ENCODE measurements around the gene SLC35A4.
A peak's percentile ranks its signal among the peaks of the same experiment; 100 is the strongest.

Gene SLC35A4, protein sequence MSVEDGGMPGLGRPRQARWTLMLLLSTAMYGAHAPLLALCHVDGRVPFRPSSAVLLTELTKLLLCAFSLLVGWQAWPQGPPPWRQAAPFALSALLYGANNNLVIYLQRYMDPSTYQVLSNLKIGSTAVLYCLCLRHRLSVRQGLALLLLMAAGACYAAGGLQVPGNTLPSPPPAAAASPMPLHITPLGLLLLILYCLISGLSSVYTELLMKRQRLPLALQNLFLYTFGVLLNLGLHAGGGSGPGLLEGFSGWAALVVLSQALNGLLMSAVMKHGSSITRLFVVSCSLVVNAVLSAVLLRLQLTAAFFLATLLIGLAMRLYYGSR

DNA sequence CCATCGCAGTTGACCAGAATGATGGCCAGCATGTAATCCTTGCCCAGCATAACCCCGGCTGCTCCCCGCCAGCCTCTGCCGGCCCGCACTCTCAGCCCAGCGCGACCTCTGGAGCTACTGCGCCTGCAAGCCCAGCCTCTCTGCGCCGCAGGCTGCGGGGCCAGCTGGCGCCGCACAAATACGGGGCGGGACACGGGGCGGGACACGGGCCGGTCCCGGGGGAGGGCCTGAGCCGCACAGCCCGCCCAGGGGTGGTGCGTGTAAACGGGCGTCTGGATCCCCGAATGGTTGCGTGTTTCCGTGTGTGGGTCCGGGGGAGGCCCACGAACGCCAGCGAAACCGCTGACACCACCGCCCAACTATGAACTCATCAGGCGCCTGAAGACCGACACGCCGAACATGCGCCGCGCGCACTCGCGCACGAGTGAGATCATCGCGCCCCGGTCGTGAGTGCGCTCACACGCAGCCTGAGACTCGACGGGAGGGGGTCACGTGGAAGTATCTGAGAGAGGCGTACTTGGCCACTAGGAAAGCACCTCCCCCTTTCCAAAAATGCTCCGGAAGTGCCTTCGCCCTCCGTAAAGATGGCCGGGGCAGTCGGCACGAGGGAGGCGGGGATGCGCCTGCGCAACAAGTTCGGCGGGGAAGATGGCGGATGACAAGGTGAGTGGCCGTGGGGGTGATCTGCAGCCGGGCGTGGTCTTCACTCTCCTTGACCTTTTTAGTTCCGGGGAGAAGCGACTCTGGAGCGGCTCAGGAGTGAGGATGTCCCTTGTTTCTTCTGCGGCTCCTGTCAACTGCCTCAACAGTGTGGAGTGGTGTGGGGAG is at the start of gene SLC35A4, which contains the start of gene APBB3:
TSS of gene SLC35A4 (plus strand) at position 633 of the 828 bp plus-strand sequence. CDS start 2,342 bp downstream, outside the sequence.
TSS of gene APBB3 (minus strand) at position 403 of the 828 bp plus-strand sequence. CDS start at position 50, 353 bp downstream.
- peak; percentile 99 for DNase-seq

DNA sequence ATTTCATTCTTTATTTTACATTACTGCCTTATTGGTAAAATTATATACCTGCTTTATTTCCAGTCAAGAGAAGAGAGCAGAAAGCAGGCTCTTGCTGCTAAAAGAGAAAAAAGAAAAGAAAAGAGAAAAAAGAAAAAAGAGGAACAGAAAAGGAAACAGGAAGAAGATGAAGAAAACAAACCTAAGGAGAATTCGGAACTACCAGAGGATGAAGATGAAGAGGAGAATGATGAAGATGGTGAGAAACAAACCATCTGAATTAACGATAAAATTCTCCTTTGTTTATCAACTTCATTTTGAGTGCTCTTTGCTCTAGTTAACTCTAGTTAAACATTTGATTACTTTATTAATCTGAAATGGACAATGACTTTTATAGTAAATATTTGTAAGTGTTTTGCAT is 40.6 kb upstream of the SLC35A4 start:
- DNase-seq, result no peak

DNA sequence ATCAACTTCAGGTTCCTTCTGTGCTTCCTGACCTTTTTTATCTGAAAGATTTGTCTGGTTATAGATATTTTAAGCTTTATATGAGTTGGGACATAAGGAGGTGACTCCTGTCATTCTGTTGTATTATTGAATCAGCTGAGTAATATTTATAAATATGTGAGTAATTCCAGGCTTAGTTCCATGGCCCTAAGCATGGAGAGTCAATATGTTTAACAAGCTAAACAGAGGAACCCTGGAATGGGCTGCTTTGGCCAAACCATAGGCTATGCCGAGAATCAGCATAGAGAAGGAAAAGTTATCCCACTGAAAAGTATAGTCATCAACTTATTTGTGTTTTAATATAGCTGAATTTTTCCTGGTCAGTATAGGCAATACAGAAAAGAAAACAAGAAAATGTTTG is 24.4 kb upstream of the SLC35A4 start:
- DNase-seq, result no peak

DNA sequence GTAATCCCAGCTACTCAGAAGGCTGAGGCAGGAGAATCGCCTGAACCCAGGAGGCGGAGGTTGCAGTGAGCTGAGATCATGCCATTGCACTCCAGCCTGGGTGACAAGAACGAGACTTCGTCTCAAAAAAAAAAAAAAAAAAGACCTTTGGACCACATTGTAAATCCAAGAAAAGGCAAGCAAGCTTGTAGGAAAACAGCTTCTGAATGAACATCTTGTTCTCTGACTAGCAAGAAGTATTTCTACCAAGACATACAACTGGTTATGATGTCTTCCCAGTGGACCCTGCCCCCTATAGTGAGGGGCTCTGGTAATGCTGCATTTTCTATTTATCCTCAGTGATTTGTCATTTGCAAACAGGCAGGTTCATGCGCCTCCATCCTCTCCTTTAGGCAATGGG is 21.7 kb upstream of the SLC35A4 start:
- no peak for DNase-seq

DNA sequence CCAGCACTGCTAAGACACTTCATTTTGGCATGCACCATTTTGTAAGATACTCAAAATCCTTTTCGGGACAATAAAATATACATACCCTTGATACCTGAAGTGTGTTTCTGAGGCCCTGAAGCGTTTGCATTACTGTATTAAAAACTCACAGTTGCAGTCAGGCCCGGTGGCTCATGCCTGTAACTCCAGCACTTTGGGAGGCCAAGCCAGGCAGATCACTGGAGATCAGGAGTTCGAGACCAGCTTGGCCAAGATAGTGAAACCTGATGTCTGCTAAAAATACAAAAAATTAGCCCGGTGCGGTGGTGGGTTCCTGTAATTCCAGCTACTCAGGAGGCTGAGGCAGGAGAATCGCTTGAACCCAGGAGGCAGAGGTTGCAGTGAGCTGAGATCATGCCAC is 19.6 kb upstream of the SLC35A4 start:
- no peak for DNase-seq

DNA sequence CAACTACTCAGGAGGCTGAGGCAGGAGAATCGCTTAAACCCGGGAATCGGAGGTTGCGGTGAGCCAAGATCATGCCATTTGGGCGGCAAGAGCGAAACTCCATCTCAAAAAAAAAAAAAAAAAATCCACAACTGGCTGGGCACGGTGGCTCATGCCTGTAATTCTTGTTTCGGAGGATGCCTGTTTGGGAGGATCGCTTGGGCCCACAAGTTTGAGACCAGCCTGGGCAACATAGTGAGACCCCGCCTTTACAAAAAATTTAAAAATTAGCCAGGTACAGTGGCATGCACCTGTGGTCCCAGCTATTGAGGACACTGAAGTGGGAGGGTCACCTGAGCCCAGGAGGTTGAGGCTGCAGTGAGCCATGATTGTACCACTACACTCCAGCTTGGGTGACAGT is 19.0 kb upstream of the SLC35A4 start:
- DNase-seq, result no peak

DNA sequence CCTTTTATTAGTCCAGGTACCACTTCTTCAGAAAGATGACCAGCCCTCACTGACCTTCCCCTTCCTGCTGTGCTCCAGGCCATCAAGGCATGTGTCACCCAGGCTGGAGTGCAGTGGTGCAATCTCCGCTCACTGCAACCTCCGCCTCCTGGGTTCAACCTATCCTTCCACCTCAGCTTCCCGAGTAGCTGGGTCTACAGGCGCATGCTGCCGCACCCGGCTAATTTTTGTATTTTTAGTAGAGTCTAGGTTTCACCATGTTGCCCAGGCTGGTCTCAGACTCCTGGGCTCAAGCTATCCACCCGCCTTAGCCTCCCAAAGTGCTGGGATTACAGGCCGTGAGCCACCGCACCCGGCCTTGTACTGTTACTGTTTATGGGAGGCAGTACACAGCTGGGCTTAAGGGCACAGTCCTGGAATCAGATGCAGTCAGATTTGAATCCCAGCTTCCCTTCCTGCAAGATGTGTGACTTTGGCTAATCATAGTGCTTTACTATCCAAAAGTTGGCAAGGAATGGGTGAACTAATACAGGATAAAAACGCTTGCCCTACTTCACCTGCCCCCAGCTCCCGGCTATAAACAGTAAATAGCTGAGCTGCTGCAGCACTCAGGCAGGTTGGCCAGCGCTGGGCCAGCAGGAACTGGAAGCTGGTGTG is 17.6 kb upstream of the SLC35A4 start:
- DNase-seq, result no peak

DNA sequence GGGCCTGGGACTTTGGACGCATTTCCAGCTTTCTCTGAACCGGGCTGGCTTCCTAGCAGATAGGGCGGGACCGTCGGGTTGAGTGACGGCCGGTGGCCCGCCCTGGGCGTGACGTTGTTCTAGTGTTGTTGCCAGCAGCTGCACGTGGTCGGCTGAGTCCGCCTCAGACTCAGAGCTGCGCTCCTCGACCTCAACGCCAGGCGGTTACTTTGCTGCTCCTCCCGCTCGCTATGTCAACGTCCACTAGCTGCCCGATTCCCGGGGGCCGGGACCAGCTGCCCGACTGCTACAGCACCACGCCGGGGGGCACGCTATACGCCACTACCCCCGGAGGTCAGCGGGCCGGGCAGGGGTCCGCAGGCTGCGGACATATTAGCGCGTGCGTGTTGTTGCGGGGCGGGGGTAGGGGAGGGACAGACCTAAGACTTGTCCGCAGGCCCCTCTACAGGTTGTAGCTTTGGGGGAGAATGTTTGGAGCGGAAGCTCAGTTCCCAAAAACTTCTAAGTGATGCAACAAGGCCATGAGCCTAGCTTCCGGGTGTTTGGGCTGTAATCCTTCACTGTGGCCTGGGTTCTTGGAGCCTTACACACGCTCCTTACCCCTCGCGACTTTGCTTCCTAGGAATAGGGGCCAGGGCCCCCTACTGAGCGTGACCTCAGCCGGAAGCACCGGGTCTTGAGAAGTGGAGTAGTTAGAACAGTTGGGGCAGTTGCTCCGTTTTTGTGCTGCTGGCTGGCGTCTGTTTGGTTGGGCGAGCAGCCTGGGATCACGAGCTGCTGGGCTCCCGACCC is 16.9 kb upstream of the SLC35A4 start, which contains the start of gene EIF4EBP3:
TSS of gene EIF4EBP3 (plus strand) at position 155 of the 792 bp plus-strand sequence. CDS start at position 231, 76 bp downstream.
- peak; percentile 91 for DNase-seq

DNA sequence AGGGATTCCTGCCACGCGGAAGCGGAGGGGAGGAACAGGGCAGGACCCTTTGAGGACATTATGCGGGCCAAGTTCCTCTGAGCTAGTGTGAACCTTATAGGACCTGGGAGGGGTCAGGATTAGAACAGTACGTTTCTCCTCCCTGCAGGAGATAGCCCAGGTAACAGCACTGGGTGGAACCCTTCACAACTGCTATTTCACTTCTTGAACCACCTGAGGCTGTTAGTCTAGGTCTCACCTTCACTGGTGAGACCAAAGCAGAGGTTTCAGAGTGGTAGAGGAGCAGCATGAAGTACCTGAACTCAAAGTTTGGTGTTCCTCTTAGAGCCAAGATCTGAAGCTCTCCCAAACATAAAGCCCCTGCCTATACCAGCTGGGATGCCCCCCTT is 16.3 kb upstream of the SLC35A4 start:
- DNase-seq, result no peak

DNA sequence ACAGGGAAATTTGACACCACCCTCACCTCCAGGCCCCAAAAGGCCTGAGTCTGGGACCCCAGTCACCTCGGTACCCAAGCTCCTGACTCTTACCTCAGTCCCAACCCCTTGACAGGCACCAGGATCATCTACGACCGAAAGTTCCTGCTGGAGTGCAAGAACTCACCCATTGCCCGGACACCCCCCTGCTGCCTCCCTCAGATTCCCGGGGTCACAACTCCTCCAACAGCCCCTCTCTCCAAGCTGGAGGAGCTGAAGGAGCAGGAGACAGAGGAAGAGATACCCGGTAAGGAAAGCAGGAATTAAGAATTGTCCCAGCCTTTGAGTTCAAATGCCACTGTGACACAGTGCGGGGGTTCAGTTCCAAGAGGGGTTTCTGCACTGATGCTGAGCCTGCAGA is 15.8 kb upstream of the SLC35A4 start:
- DNase-seq, result no peak

DNA sequence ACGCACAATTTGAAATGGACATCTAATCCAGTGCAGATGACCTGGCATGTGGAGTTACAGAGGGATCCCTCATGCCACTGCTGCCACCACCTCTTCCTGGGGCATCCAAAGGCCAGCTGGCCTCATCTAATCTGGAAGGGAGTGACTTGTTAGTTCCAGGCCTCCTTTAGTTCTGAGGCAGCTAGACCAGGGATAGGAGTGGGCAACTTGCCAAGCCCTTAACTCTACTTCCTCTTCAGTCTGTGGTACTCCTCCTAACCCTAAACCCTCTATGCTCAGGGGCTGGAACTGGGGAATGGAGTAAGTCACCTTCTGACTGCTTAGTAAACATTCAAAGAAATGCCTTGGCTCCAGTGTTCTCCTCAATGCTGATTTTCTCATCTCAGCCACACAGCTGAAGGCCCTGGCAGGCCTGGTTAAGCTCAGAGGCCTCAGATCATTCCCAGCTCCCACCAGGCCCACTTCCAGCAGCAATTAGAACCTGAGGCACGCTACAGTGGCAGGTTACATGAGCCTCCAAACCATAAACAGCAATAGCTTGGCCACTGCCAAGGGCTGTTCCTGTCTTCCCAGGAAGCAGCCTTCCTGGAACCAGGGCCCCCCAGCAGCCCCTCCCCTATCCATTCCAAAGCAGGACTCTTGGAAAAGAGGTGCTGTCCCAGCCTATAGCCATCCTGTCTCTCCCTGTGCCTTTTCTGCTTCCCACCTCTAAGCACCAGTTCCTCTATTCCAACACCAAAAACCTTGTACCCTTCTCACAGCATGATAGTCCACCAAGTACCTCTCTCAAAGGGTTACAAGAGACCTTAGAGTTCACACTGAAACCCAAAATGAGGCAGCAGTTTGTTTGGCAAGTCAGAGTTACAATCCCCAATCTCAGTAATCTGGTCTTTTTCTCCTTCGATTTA is 15.1 kb upstream of the SLC35A4 start:
- peak; percentile 17 for DNase-seq

DNA sequence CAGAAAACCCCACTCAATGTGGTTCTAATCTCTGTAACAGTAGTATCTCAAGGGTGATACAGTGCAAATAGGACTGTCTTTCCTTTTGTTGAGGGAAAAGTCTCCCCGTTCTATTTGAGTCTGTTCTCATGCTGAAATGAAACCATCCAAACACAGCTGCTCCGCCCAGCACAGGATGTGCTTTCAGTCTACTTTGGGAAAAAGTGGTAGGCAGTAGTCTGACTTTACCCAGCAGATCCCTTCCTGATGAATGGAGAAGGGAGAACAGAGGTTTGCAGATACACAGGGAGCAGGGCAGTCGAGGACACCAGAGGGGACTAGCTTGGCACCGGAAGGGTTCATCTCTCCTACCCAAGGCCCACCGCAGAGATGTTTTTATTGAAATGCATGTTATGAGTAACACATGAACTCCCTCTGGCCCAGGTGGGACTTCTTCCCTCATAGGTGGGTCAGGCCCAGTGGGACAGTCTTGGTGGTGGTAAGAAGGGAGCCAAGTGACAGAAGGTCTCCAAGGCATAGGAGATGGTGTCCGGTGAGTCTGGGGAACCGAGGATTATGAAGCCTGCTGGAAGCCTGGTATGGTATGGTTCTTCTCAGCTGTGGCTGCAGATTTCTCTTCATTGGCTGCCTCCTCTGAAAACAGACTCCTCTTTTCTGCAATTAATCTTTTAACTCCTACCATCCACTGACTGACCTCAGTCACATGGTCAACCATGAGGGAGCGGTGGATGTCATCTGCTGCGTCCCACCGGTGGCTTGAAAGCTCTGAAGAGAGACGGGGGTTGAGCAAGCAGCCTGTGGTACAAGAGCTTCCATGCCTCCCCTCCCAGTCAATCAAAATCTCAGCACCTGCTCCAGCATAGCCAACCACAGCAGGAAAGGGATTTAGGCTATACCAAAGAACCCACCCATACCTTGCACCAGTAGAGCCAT is 14.2 kb upstream of the SLC35A4 start:
- no peak for DNase-seq

DNA sequence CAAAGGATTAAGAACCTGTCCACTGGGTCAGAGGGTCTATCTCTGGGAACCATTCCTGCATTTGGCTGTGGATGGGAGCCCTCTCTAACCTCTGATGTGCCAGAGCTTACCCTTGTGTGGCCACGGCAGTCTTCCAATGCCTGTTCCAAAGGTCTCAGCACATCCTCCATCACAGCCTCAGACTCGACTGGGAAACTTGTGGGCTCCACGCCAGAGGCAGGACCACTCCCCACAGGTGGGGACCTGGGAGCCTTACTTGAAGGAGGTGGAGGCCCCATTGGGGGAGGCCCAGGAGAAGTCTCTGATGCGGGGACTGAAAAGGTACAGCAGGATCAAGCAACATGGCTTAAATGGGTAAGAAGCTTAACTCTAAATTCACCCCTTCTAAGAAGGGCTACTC is 12.8 kb upstream of the SLC35A4 start:
- DNase-seq, result no peak

DNA sequence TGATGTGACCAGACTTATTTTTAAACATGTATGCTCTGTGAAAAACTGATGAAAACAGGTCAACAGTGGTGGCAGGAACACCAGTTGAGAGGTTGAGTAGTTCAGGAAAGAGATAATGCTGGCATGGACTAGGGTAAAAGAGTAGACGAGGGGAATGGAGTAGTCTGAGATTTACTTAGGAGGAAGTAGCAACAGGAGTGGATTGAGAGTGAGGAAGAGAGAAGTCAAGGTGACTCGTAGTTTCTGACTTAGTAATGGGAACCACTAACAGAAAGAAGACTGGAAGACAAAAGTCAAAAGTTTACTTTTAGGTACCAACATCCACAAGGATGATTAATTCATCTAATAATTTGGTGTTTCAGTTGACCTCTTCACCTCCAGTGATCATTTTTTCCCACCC is 11.0 kb upstream of the SLC35A4 start:
- DNase-seq, result peak; percentile 16

DNA sequence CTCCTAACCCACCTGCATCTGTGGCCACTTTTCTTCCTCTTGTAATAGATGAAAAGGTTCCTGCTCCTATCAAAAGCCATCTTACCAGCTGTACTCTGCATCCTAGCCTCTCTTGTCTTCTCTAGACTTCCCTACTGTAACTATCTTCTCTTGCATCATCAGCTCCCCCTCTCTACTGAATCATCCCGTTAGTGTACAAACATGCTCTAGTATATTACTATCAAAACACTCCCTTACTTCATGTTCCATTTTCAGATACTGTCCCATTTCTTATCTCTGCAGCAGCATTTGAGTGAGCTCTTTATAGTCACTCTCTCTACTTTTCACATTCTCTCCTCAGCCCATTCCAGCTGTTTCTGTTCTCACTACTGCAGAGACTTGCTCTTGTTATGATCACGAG is 10.2 kb upstream of the SLC35A4 start:
- peak; percentile 39 for DNase-seq

DNA sequence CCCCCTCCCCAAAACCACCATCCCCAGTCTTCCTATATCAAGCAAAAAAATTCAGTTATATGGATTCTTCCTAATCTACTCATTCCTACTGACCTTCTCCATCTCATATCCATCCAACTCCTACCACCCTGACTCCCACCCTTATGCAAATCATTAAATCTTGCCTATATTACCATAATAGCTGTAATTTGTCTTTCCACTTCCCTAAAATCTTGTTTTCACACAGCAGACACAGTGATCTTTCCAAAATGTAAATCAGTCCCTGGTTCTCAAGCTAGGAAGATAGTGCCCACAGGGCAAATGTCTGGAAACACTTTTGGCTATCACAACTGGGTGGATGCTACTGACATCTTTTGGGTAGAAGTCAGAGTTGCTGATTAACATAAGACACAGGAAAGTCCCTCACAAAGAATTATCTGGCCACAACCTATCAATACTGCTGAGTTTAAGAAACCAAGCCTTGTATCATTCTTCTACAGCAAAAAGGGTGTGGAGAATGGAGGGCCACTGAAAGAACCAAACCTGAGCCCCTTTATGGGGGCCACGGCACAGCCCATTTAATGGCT is 8.8 kb upstream of the SLC35A4 start:
- no peak for DNase-seq

DNA sequence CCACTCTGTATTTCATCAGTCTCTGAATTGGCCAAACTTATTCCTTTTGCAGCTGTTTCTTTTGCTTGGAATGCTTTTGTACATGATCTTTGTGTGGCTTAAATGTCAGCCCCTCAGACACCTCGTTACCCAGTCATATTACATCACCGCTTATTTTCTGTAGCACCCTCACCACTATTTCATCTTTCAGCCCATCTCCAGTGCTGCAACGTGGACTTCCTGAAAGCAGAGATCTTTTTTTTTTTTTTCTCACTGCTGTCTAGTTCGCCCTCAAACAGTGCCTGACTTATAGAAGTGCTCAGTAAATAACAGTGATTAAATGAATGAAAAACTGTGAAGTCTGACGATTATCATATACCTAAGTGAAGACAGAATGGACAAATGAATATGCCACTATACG is 8.2 kb upstream of the SLC35A4 start:
- DNase-seq, result peak; percentile 37

DNA sequence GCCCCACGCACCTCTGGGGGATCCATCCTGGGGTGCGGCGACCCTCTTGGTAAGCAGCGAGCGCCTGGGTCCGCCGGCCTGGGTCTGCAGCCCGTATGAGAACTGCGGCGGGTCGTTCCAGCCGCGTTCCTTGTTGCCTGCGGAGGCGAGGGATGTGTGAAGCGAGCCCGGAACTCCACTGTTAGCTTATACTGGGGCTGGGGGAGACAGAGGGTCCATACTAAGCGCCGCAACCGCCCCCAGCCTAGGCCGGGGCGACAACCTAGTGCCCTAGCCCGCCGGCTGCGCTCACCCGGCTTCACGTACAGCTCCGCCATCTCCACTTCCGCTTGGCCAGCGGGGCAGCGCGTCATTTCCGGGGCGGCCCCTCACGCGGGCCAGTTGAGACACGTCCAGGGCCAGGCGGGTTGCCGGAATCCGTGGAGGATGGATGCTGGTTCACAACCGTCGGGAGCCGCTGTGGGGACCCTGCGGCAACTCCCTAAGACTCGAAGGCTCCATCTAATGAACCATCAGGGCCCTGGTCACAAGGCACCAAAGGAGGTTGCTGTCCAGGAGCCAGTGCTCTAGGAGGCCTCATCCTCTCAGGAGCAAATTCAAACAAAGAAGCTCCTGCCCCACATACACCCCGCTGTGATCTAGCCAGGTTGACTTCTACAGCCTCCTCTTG is 7.4 kb upstream of the SLC35A4 start, which contains the start of gene SRA1:
TSS of gene SRA1 (minus strand) at position 338 of the 670 bp plus-strand sequence. CDS start at position 317, 21 bp downstream.
- peak; percentile 89 for DNase-seq

DNA sequence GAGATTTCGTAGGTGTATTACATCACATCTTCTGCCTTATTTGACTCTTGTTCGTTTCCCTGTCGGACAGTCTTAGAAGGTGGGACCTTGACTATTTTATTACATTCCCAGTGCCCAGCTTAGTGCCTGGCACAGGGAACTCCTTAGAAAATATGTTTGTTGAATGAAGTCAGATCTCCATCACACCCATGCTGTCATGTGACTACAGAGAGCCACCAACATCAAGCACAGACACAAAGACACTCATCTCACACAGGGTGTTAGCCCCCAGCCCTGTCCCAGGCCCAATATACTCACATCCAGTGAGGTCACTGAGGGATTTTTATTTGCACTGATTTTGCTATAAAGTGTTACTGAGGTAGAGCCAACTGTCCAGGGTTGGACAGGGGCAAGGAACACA is 6.7 kb upstream of the SLC35A4 start:
- DNase-seq, result no peak

Data from fibroblast of skin of right biceps (primary cell).